HS-5 (cell line): ENCODE results near the gene PMPCB.
A peak's percentile ranks its signal among the peaks of the same experiment; 100 is the strongest.
"Not testable (repeated sequence)": the region's sequence is repeated elsewhere in the genome, so short reads cannot be mapped to it uniquely, and the experiment has no call there.

ENCODE experiments used
- DNase-seq: peaks from one replicate; pipeline ENCODE4 v3.0.0-alpha.2; 2012; ENCODE audit warnings: low read depth

Gene PMPCB, protein sequence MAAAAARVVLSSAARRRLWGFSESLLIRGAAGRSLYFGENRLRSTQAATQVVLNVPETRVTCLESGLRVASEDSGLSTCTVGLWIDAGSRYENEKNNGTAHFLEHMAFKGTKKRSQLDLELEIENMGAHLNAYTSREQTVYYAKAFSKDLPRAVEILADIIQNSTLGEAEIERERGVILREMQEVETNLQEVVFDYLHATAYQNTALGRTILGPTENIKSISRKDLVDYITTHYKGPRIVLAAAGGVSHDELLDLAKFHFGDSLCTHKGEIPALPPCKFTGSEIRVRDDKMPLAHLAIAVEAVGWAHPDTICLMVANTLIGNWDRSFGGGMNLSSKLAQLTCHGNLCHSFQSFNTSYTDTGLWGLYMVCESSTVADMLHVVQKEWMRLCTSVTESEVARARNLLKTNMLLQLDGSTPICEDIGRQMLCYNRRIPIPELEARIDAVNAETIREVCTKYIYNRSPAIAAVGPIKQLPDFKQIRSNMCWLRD

DNA sequence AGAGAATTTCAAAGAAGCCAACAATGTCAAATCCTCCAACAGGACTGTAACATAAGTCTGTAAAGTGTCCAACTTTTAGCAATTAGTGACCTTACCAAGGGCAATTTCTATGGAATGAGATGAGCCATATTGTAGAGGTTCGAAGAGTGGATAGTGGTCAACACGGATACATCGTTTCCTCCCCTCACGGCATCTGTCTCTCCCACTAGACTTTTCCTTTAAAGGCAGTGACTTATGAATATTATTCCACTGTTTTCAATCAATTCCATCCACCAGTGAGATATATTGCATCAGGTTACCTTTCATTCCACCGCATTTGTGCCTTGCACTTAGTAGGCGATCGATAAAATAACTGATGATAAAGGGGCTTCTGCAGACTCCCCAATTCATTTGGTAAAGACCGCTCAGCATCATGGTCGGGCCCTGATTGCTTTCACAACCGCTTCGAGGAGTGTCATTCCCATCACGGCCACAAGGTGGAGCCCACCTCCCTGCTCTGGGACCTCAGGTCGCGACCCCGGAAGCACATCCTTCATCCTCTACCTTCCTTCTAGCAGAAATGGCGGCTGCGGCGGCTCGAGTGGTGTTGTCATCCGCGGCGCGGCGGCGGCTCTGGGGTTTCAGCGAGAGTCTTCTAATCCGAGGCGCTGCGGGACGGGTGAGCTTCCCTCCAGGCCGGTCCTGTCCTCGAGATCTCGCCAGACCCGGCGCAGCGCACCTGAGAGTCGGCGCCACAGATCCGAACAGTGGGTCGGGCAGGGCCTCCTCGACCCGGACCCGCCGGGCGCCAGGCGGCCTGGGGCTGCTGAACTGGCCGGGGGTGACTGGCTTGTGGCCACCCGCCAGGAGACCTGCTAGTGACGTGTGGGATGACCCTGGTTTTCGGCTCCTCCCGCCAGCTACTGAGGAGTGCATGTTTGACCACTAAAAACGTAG lies at the start of gene PMPCB:
PMPCB (plus strand) TSS at position 535 of the 936 bp plus-strand sequence; CDS start at position 560, 25 bp downstream.
- peak; percentile 57 for DNase-seq

DNA sequence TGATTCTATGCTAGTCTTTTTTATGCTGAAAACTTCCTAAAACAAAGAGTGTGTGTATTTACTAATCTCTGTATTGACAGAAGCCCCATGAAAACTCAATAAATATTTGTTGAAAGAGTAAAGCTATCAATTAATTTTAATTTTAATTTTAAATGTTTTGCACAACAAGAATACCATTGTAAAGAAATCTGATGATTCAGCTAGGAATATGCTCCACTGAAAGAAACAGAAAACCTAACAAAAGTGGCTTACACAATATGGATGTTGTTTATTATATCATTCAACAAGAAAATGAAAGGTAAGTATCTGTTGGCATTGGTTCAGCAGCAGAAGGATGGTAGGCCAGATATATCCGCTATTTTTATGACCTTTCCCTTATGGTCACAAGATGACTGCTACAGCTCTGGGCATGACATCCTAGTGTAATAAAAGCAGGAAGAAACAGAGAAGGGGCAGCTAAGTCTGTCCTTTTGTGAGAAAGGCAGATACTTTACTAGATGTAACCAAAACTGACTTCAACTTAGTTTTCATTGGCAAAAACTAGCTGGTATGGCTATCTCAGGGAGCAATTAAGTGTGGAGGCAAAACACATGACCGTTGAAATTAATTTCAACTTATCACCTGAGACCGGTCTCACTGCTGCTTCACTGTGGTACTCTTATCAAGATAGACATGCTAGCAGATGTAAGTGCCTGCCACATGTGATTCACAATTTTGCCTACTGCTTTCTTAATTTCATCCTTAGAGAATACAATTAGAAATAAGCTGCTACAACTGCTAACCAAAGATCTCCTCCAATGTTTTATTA lies 43.3 kb upstream of the PMPCB start:
- DNase-seq: not testable (repeated sequence)

DNA sequence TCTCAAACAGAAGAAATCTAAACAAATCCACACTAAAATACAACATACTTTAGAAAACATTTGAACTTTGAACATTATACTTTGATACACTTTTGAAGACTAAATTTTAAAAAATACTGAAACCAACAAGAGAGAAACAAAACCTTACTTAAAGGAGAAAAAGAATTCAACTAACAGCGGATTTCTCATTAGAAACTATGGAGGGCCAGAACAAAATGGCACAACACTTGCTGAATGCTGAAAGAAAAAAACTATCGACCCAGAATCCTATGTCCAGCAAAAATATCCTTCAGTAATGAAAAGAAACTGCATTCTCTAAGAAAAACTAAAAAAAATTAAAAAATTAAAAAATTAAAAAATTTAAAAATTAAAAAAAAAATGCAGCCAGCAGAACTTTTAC lies 33.2 kb upstream of the PMPCB start:
- not testable (repeated sequence) for DNase-seq

DNA sequence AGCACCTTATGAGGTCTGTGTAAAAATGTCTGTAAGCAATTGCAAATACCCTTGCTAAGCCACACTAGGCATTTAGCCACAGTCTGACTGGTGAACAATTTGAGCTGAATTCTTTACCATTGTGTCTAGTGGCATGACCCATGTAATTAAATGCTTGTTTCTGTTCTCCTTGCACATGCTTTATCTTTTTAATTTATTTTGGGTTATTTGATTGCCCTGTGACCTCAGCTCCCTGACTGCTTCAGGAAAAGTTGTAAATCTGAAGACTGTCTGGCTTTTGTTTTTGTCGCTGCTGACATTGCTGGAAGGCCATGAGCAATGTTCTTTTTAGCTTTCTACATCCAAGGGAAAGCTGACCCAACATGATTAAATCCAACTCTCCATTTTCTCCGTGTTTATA lies 31.0 kb upstream of the PMPCB start:
- DNase-seq: not testable (repeated sequence)

DNA sequence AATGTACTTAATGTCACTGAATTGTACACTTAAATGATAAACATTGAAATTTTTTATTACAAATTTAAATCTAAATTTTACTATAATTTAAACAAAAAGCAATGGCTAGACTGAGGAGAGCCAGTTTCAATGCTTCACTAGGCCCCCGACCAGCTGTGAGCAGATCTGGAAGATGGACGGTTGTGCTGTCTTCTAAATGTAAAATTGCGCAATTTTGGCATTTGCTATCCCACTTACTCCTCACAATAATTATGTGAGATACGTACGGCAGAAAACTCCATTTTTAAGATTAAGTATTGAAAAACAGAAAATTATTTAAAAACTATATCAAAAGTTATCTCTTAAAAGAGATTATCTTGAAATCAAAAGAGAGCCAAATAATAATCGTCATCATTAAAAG lies 23.9 kb upstream of the PMPCB start:
- DNase-seq: not testable (repeated sequence)

DNA sequence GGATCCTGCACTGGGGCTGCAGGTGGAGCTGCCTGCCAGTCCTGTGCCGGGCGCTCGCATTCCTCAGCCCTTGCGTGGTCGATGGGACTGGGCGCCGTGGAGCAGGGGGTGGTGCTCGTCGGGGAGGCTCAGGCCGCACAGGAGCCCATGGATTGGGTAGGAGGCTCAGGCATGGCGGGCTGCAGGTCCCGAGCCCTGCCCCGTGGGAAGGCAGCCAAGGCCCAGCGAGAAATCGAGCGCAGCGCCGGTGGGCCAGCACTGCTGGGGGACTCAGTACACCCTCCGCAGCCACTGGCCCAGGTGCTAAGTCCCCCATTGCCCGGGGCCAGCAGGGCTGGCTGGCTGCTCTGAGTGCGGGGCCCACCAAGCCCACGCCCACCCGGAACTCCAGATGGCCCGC lies 22.4 kb upstream of the PMPCB start:
- DNase-seq: not testable (repeated sequence)

DNA sequence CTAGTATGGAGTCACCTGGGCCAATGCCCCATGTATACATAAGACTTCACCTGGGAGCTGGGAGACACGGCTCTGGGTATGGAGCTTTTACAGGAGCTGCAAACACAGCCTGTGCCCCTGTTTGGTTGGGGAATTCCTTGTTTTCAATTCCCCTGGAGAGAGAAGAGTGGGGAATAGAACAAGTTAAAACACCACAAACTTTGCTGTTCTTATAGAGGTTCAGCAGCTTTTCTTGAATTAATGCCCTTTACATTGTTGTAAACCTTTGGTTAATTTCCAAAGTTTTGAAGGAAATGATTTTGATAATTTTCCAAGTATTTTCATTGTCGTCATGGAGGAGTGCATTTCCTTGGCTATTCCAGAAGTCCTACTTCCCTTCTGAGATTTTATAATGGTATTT lies 19.0 kb upstream of the PMPCB start:
- DNase-seq: not testable (repeated sequence)

DNA sequence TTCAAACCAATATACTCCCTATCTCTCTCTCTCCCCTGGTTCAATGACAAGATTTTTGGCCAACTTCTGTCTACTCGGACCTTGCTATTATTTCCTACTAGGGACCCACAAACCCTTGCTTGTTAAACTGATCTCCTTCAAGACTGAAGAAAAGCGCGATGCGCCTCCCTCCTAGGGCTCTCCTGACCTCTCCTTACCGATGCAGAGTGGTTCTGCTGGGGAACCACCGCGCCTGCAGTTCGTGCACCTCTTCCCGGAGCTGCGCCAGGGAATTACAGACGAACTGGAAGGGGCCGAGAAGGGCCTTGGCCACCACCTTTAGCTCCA lies 17.6 kb upstream of the PMPCB start:
- DNase-seq: not testable (repeated sequence)

DNA sequence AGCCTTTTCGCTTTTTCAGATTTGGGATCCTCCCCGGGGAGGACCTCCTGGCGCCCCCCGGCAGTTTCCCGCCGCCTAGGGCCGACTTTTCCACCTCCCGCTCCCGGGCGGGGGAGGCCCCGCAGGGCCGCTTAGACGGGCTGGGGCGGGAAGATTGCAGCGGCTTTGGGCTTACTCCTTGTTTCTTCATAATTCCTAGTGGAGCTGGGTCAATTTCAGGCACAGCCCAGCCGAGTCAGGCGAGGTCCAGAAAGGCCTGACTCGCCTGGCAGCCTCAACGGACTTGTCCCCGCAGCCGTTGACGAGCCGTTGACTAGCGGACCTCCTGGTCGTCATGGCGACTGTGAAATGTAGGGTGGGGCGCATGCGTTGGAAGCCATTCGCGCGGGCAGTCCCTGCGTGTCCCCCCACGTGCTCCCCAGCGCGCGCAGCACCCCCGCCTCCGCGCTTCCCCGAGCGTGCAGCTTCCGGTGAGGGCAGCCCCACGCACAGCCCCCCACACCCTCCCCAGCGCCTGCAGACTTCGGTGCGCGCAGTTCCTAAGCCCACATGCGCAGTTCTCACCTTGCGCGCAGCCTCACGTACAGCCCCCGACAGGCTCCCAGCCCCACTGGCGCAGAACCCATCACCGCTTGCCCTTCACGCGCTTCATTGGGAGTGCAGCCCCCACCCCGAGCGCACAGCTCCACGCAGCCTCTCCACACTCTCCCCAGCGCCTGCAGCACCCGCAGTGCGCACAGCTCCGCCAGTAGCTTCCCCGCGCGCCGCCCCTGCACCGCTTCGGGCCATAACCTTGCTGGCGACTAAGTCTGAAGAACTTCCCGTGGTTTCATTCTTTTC lies 17.1 kb upstream of the PMPCB start:
- DNase-seq: peak; percentile 37

DNA sequence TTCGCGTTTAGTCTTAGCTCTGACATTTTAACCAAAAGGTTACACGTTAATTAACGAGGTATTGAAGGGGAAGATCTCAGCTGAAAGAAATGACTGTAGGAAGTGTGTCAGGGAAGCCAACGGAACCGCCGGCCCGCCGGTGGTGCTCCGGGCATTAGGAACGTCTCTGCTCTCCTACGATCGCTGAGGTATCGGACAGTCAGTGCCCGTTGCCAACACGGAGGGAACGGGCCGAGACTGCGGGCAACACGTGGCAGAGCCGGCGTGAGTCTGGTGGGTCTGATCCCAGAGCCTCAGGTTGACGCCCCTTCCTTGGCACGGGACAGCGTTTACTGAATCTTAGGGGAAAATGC lies 16.5 kb upstream of the PMPCB start:
- DNase-seq: not testable (repeated sequence)

DNA sequence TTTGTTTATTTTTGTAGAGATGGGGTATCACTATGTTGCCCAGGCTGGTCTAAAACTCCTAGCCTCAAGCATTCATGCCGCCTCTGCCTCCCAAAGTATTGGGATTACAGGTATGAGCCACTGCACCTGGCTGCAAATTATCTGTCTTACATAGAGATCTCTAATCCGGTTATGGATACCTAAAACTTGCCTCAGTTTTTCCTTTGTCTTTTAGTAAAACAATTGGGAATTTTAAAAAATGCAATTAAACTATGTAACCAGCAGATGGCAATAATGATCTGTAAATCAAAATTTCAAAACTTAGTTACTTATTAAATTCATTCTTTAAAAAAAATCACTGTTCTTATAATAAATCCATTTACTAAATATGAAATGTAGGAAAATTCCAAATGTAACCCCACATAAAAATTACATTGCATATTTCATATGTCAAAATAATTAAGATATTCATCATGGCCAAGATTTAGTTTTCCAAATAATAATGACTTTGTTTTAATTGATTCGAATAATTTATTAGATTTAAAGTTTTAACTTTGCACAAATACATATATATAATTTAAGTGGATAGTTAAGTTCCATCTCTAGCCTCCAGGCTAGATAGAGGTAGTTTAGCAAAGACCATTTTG lies 14.3 kb upstream of the PMPCB start:
- DNase-seq: not testable (repeated sequence)

DNA sequence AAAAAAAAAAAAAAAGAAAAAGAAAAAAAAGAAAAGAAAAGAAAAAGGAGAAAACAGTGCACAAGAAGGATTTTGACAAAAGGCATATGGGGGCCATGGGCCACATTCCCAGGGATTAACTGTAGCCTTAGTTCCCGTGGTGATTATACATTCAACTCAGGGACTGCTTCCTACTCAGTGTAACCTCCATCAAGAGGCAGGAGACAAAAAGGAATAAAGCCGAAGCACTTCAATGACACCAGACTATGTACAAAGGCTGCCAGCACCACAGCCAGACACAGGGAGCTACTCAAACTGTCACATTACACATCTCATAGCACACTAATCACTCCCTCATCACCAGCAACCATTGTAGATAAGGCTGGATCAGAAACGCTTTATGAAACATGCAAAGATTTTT lies 5.1 kb upstream of the PMPCB start:
- DNase-seq: no peak

DNA sequence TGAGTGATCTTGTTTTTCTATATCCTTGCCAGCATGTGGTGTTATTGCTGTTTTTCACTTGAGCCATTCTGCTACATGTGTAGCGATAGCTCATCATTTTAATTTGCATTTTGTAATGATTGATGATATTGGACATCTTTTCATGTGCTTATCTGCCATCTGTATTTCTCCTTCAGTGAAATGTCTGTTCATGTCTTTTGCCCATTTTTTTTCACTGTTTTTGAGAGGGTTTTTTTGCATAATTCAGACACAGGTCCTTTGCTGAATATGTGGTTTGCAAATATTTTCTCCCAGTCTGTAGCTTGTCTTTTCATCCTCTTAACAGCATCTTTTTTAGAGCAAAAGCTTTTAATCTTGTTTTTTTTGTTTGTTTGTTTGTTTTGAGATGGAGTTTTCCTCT lies 3.7 kb upstream of the PMPCB start:
- DNase-seq: no peak

DNA sequence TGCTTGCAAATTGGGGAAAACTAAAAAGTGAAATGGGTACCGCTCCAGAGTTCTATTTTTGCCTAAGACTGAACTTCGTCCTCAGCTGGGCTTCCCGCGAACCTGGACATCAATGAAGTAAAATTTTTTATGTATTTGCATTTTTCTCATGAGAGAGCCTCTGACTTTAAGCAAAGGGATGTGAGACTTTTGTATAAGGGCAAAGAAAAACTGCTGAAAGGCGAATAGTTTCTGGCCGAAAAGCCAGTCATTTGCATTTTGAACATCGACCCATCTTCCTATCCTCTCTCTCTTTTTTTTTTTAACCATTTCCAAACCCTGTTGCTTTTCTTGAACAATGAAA lies 573 bp downstream of the PMPCB start:
- DNase-seq: no peak

DNA sequence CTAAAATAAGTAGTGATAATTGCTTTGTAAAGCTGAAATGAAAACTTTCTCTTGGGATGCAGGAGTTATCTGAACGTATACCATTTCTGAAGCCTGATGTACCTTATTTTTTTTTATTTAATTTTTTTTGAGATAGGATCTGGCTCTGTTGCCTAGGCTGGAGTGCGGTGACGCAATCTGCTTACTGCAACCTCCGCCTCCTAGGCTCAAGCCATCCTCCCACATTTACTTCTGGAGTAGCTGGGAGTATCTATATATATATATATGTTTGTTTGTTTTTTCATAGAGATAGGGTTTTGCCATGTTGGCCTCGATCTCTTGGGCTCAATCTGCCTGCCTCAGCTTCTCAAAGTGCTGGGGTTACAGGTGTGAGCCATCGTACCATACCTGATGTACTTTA lies 2.4 kb downstream of the PMPCB start:
- no peak for DNase-seq

DNA sequence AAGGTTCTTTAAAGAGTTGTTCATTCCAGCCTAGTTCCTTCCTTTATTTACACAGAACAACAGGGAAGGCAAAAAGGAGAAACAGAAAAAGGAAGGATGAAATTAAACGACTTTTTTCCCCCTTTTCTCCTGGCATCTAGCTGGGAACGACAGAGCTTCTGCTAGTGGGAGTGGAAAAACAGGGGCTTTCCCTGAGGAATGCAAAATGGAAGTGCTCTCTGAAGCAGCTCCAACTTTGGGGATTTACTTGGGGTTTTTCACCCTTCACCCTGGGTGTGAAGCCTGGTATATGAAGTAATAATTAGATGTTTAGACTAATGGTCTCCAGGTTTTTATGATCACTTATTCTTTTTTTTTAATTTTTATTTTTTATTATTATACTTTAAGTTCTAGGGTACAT lies 4.2 kb downstream of the PMPCB start:
- no peak for DNase-seq

DNA sequence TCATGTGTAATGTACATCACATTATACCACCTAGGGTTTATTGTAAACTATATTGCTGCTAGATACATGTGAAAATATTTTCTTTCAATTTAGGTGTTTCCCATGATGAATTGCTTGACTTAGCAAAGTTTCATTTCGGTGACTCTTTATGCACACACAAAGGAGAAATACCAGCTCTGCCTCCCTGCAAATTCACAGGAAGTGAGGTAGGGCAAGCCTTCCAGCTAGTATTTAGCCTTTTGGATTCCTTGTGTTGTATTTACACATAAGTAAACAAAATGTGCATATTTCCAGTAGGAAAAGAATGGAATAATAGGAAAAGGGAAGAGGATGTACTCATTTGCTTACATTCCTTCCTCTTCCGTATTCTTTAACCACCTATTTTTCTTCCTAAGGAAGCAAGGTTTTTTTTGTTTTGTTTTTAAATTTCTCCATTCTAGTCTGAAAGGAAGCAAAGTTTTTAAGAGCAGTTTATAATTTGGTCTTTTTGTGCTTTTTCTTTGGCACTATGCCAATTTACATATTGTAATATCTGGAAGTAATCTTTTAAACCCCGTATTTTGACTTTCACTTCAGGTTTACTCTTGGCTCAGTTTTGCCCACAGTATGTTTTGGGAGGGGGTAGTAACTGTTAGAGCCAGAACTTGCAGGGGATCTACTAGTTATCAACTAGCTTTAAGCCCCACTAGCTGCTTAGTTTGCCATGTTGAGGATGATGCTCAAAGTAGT lies 10.4 kb downstream of the PMPCB start:
- DNase-seq: no peak

DNA sequence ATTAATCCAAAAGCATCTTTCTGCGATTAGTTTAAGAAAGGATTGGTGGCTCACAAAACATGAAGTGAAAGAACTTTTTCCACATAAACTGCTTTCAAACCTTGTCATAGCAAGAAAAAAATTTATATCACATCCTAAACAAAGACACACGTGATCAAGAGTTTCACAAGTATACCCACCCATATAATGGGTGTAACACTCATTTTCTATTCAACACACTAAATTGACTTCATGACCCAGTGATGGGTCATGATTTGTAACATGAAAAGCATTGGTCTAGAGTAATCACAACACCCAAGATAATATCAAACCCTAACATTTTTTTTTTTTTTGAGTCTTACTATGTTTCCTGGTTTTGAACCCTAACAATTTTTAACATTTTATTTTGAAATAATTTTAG lies 17.6 kb downstream of the PMPCB start:
- no peak for DNase-seq

DNA sequence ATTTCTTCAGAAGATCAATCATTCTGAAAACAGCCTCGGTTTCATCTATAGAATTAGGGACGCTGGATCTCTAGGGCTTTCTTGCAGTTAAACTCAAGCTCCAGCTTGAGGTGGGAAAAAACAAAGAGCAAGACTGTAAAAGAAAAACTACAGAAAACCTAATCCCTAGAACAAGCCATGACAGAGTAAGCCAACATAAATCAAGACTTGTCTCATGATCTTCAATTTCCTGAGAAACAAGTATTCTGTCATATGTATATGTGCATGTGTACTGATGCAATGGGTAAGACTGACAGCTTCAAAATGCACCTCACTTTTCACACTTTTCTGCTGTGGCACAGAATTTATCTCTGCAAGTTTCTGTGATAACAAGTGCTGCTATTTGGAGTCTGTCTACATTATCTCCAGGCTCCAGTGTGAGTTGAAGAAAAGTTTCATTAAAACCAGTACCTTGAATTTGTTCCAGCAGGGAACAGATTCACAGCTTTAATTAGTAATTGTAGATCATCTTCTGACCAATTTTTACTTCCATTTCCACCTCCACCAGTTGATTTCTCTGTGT lies 19.2 kb downstream of the PMPCB start:
- DNase-seq: no peak

DNA sequence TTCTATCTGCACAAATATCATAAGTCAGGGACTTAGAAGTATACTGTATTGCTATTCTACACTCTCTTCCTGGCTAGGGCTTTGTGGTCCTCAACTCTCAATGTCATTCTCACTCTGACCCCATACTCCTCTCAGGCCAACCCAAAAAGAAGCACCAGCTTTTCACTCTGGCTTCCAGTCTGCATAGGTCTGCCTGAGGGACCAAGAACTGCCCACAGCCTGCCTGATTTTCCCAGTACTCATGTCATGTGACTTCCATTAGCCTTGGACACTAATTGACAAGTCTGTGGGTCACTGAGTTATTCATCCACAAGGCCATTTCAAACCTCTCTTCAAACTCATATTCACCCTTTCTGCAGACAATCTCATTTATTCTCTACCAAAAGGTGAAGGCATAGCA lies 19.8 kb downstream of the PMPCB start:
- DNase-seq: no peak
